Middle frontal gyrus (tissue), 1 donor: ENCODE results near the gene GAN.

ENCODE experiments used
- DNase-seq: peaks from one replicate; pipeline ENCODE4 v3.0.0-alpha.2; 2015; ENCODE audit warnings: low spot score; ENCODE audit errors: extremely low spot score

GAN gene, protein sequence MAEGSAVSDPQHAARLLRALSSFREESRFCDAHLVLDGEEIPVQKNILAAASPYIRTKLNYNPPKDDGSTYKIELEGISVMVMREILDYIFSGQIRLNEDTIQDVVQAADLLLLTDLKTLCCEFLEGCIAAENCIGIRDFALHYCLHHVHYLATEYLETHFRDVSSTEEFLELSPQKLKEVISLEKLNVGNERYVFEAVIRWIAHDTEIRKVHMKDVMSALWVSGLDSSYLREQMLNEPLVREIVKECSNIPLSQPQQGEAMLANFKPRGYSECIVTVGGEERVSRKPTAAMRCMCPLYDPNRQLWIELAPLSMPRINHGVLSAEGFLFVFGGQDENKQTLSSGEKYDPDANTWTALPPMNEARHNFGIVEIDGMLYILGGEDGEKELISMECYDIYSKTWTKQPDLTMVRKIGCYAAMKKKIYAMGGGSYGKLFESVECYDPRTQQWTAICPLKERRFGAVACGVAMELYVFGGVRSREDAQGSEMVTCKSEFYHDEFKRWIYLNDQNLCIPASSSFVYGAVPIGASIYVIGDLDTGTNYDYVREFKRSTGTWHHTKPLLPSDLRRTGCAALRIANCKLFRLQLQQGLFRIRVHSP

GRCh38 chr16:81314603-81315270, at the start of gene GAN:
TSS of gene GAN (plus strand) at chr16:81314962. CDS start at chr16:81315114, 152 bp downstream.
- peak; percentile 96 for DNase-seq

- no peak for DNase-seq
These were observed 49.7 kb upstream of the GAN start for GRCh38 chr16:81265052-81265451.

GRCh38 chr16:81265658-81266451, 48.9 kb upstream of the GAN start:
- DNase-seq = peak; percentile 11

DNA sequence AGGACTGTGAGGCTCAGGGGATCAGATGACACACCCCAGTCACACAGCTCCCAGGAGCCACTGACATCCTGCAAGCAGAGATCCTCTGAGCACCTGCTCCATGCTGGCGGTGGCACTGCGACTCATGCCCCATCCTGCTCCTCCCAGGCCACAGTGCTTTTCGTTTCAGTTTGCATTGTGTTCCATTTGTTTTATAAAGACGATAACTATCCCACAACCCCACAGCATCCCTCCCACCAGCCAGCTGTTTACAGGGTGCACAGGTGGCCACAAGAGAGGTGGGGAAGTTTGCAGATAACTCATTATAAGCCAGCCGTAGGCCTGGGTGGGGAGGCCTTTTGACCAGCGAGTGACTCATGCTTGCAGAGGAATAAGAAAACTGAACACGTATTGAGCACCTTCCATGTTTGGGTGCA, 48.1 kb upstream of the GAN start:
- no peak for DNase-seq

- DNase-seq = no peak
These were observed 46.3 kb upstream of the GAN start for GRCh38 chr16:81268509-81268908.

DNA sequence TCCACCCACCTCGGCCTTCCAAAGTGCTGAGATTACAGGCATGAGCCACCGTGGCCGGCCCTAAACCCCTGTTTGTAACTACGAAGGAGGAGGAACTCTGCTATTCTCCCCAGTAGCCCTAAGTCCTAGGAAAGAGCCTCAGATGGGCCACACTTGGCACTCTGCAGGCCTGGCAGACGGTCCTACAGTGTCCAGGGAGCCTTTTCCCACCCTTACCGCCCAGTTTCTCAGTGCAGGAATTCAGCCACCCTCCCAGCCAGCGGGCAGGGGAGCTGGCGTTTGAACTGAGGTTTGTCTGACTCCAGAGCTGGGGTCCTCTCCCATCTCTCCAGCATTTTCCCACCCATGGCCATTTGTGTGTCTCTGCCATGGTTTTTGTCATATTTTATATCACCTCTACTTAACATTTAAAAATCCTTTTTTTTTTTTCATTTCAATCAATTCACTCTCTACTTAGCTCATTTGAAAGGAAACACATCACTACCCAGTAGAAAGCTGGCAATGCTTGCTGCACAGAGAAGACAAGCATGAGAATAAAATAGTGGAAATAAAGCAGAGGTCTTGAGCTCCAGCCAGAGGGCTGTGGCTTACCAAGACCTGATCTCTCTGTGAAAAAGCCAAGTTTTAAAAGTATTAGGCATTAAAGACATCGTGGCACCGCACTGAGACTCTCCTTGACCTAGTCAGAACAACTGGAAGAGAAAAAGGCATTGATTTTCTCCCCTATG, 41.4 kb upstream of the GAN start:
- no peak for DNase-seq

DNA sequence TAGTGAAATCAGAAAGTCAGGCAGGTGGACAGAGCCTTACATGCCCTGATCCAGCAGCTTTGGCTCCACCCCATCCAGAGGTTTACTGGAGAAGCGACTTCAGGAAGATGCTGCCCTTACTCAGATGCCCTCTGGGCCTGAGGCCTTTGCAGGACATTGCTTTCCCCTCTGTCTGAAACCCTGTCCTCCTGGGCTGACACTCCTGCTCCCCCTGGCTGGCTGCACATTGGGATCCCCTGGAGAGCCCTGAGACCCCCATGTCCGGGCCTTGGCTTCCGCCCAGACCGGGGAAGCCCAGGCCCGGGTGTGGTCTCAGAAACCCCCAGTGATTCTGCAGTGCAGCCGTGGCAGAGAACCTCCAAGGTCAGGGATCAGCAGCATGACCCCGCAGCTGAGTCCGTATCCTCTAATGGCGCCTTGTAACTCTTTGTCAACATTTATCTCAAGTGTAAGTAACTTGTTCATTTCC, 39.7 kb upstream of the GAN start:
- DNase-seq = no peak

- no peak for DNase-seq
These were observed 39.0 kb upstream of the GAN start for GRCh38 chr16:81275795-81276194.

DNA sequence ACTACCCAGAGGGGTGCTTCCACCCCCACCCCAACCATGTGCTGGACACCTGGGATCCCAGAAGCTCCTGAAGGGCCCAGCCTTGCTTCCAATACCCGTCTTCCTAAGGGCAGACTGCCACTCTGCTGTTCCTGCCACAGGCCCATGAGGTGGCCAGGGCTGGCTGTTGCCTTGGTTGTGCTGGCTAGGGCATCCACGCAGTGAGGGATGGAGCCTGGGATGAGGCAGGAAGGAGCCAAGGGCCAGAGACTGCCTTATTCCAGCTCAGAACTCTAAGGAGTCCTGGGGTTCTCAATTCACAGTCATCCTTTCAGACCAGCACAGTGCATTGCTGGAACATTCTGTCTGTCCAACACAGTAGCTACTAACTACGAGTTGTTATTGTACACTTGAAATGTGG, 38.4 kb upstream of the GAN start:
- no peak for DNase-seq

- no peak for DNase-seq
These were observed 37.2 kb upstream of the GAN start for GRCh38 chr16:81277541-81278080.

GRCh38 chr16:81278526-81278925, 36.2 kb upstream of the GAN start:
- no peak for DNase-seq

- no peak for DNase-seq
These were observed 35.4 kb upstream of the GAN start for GRCh38 chr16:81279392-81279791.

- no peak for DNase-seq
These were observed 34.4 kb upstream of the GAN start for GRCh38 chr16:81280393-81280792.

- no peak for DNase-seq
These were observed 31.7 kb upstream of the GAN start for GRCh38 chr16:81283044-81283443.

- DNase-seq = no peak
These were observed 29.7 kb upstream of the GAN start for GRCh38 chr16:81284995-81285600.

DNA sequence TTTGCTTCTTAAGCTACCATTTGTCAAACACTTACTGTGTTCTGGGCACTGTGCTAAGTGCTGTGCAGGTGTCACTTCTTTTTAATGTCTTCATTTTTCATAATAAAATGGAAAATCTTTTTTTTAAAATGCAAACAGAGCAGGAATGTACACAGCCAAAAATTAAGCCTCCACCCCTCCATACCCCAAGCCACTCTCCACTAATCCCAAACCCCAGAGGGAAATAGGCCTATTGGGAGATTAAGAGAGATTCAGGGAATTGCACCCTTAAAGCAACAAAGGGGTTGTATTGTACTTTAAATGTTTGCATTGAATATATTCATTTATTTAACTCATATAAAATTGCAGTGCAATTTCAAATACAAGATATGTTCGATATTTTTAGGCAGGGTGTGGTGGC, 28.6 kb upstream of the GAN start:
- no peak for DNase-seq

- DNase-seq = no peak
These were observed 23.6 kb upstream of the GAN start for GRCh38 chr16:81291117-81291516.

DNA sequence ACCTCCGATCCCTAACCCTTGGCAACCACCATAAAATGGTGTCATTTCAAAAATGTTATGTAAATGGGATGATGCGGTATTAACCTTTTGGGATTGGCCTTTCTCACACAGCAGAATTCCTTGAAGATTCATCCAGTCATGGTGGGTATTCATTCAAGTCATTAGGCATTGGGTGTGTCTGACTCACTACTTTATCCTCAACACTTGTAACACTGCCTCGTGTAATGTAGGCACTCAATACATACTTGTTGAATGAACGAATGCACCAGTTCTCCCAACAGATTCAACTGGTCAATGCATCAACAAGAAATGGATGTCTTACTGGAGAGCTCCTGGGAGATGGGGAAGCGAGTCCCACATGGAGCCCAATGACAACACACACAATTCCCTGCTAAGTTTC, 21.8 kb upstream of the GAN start:
- no peak for DNase-seq

GRCh38 chr16:81293909-81294802, 20.6 kb upstream of the GAN start:
- no peak for DNase-seq
